ENCODE results near the gene ATP23.

DNA sequence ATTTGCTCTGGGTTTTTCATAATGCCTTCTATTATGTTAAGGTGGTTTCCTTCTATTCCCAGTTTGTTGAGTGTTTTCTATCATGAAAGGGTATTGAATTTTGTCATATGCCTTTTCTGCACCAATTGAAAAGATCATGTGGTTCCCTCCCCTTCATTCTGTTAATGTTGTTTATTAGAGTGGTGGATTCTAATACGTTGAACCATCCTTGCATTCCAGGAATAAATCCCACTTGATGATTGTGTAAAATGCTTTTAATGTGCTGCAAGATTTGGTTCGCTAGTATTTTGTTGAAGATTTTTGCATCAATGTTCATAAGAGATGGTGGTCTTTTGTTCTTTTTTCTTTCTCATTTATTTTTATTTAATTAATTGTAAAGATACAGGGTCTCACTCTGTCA is 55.2 kb downstream of the ATP23 start:
- TF ChIP-seq POLR2A (IDR thresholded peaks at IDR 0.05; ENCODE audit: extremely low read depth, insufficient read length) (no peak), MAX (IDR thresholded peaks at IDR 0.05; ENCODE audit: low read depth, low read length) (no peak), MYC (IDR thresholded peaks at IDR 0.05; ENCODE audit: low read depth, low read length) (no peak)
- TF ChIP-seq, protein P1, sequence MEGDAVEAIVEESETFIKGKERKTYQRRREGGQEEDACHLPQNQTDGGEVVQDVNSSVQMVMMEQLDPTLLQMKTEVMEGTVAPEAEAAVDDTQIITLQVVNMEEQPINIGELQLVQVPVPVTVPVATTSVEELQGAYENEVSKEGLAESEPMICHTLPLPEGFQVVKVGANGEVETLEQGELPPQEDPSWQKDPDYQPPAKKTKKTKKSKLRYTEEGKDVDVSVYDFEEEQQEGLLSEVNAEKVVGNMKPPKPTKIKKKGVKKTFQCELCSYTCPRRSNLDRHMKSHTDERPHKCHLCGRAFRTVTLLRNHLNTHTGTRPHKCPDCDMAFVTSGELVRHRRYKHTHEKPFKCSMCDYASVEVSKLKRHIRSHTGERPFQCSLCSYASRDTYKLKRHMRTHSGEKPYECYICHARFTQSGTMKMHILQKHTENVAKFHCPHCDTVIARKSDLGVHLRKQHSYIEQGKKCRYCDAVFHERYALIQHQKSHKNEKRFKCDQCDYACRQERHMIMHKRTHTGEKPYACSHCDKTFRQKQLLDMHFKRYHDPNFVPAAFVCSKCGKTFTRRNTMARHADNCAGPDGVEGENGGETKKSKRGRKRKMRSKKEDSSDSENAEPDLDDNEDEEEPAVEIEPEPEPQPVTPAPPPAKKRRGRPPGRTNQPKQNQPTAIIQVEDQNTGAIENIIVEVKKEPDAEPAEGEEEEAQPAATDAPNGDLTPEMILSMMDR (IDR thresholded peaks at IDR 0.05; ENCODE audit: low read depth, low read length) = no peak
